Stimulated activated CD8-positive, alpha-beta memory T cell treated with anti-CD3 and anti-CD28 coated beads, Interleukin-4, amount 100 ng/mL, for 48 hours (primary cell): ENCODE data around the gene STK32B.

Experiments used
- DNase-seq: peaks from one replicate; pipeline ENCODE4 v3.0.0-alpha.2; 2020

STK32B gene

GRCh38 chr4:5371415-5372190 lies 320.3 kb downstream of the STK32B start:
- no peak for DNase-seq

GRCh38 chr4:5372198-5372597 lies 320.9 kb downstream of the STK32B start:
- no peak for DNase-seq

GRCh38 chr4:5373327-5373726 lies 322.0 kb downstream of the STK32B start:
- no peak for DNase-seq

GRCh38 chr4:5374592-5374991 lies 323.3 kb downstream of the STK32B start:
- no peak for DNase-seq

GRCh38 chr4:5374994-5375393 lies 323.7 kb downstream of the STK32B start:
- no peak for DNase-seq

- DNase-seq: no peak
Measured at GRCh38 chr4:5376015-5376414, 324.7 kb downstream of the STK32B start.

GRCh38 chr4:5378002-5378401 lies 326.7 kb downstream of the STK32B start:
- no peak for DNase-seq

- DNase-seq: no peak
Measured at GRCh38 chr4:5379895-5380294, 328.6 kb downstream of the STK32B start.

- DNase-seq: no peak
Measured at GRCh38 chr4:5381961-5382441, 330.7 kb downstream of the STK32B start.

- no peak for DNase-seq
Measured at GRCh38 chr4:5383191-5383980, 332.1 kb downstream of the STK32B start.

GRCh38 chr4:5385741-5386311 lies 334.5 kb downstream of the STK32B start:
- DNase-seq: no peak

- DNase-seq: no peak
Measured at GRCh38 chr4:5386921-5387320, 335.6 kb downstream of the STK32B start.

- DNase-seq: no peak
Measured at GRCh38 chr4:5387457-5387856, 336.2 kb downstream of the STK32B start.

- DNase-seq: no peak
Measured at GRCh38 chr4:5389756-5390310, 338.6 kb downstream of the STK32B start.

GRCh38 chr4:5391492-5391891 lies 340.2 kb downstream of the STK32B start:
- DNase-seq: no peak

- DNase-seq: no peak
Measured at GRCh38 chr4:5393911-5394513, 342.7 kb downstream of the STK32B start.

- no peak for DNase-seq
Measured at GRCh38 chr4:5395781-5396180, 344.5 kb downstream of the STK32B start.

- DNase-seq: no peak
Measured at GRCh38 chr4:5398056-5398455, 346.8 kb downstream of the STK32B start.

GRCh38 chr4:5399124-5399523 lies 347.8 kb downstream of the STK32B start:
- no peak for DNase-seq

- DNase-seq: no peak
Measured at GRCh38 chr4:5399790-5400421, 348.6 kb downstream of the STK32B start.

- DNase-seq: no peak
Measured at GRCh38 chr4:5403746-5404497, 352.6 kb downstream of the STK32B start.

- DNase-seq: no peak
Measured at GRCh38 chr4:5409237-5409636, 358.0 kb downstream of the STK32B start.
